ENCODE results near the gene TMEFF1. TPM values are rescaled to one million over a fixed set of nuclear protein-coding genes. Genes with fewer than 3 reads are reported as not detected.

Gene TMEFF1
- total and polyA plus RNA-seq, 10 of the 15 experiments (the other 5 are each of a cell fraction or from before 2014, with no cell fraction given), result 0.03 to 0.55 (median 0.11) TPM; not detected in 3

- TF ChIP-seq MLLT1 (IDR thresholded peaks at IDR 0.05), result no peak
- TF ChIP-seq WRNIP1 (IDR thresholded peaks at IDR 0.05; ENCODE audit: borderline replicate concordance, low read depth, low read length), result no peak
- TF ChIP-seq ATF7 (IDR thresholded peaks at IDR 0.05; ENCODE audit: low read depth), result no peak
- no peak for TF ChIP-seq IKZF1 (conservative IDR thresholded peaks at IDR 0.05)
- no peak for TF ChIP-seq CUX1 (IDR thresholded peaks at IDR 0.05; ENCODE audit: insufficient replicate concordance, low read depth, low read length)
- TF ChIP-seq NFXL1 (IDR thresholded peaks at IDR 0.05; ENCODE audit: borderline replicate concordance), result no peak
- no peak for TF ChIP-seq SKIL (IDR thresholded peaks at IDR 0.05; ENCODE audit: low read depth, poor library complexity, severe bottlenecking)
- TF ChIP-seq SMC3 (IDR thresholded peaks at IDR 0.05; ENCODE audit: borderline replicate concordance, low read length), result peak; percentile 64; the same call in 1 of the 2 replicates
These were observed 34.8 kb upstream of the TMEFF1 start (continued) for GRCh38 chr9:100437860-100438805.

All from GM12878 (cell line).